Stomach (tissue), 4 donors: ENCODE measurements around the gene NSFL1C.

ENCODE experiments used
- CTCF ChIP-seq, 7 experiments: fragments of 450-650 bp in 4 of 7; fragments of 200-600 bp in 3 of 7; sonication (generic) in 3 of 7; IDR thresholded peaks; one replicate each; pipeline ENCODE4 v1.5.1; 2016 to 2019; ENCODE audit warnings: antibody characterized with exemption in 7 of 7, control low read depth in 2 of 7, mild to moderate bottlenecking in 1 of 7
- EP300 ChIP-seq: sonication (generic); formaldehyde crosslinking; IDR thresholded peaks from one replicate; pipeline ENCODE4 v1.6.1; 2017; ENCODE audit warnings: antibody characterized with exemption
- POLR2A ChIP-seq, 4 donors: fragments of 450-650 bp; IDR thresholded peaks; one replicate each; pipeline ENCODE4 v1.6.1; 2016; ENCODE audit warnings: antibody characterized with exemption in 4 of 4, control low read depth in 2 of 4, mild to moderate bottlenecking in 1 of 4, moderate library complexity in 1 of 4
- POLR2AphosphoS5 ChIP-seq, 3 donors: sonication (generic); formaldehyde crosslinking; IDR thresholded peaks; one replicate each; pipeline ENCODE4 v1.6.1; 2016; ENCODE audit warnings: antibody characterized with exemption in 3 of 3

GRCh38 chr20:1468117-1468624 is 1.5 kb upstream of the NSFL1C start:
- TF ChIP-seq CTCF (IDR thresholded peaks at IDR 0.05) (no peak), EP300 (no peak), POLR2A (IDR thresholded peaks at IDR 0.05) (no peak), POLR2AphosphoS5 (IDR thresholded peaks at IDR 0.05) (no peak)
